Gastrocnemius medialis (tissue), 4 donors: Measurements from ENCODE around the gene RACK1.

Experiments used
- CTCF ChIP-seq, 5 experiments: fragments of 450-650 bp in 3 of 5; fragments of 200-600 bp in 2 of 5; sonication (generic) in 2 of 5; IDR thresholded peaks in 4 of 5; conservative IDR thresholded peaks in 1 of 5; 1 replicate in 4 of 5; 2 replicates in 1 of 5; pipeline ENCODE4 v1.5.1; 2016 to 2019; ENCODE audit warnings: antibody characterized with exemption in 5 of 5, mild to moderate bottlenecking in 3 of 5, moderate library complexity in 3 of 5
- POLR2A ChIP-seq, 2 donors: fragments of 450-650 bp; IDR thresholded peaks; one replicate each; pipeline ENCODE4 v1.6.1; 2017; ENCODE audit warnings: antibody characterized with exemption in 2 of 2, mild to moderate bottlenecking in 2 of 2, moderate library complexity in 2 of 2

DNA sequence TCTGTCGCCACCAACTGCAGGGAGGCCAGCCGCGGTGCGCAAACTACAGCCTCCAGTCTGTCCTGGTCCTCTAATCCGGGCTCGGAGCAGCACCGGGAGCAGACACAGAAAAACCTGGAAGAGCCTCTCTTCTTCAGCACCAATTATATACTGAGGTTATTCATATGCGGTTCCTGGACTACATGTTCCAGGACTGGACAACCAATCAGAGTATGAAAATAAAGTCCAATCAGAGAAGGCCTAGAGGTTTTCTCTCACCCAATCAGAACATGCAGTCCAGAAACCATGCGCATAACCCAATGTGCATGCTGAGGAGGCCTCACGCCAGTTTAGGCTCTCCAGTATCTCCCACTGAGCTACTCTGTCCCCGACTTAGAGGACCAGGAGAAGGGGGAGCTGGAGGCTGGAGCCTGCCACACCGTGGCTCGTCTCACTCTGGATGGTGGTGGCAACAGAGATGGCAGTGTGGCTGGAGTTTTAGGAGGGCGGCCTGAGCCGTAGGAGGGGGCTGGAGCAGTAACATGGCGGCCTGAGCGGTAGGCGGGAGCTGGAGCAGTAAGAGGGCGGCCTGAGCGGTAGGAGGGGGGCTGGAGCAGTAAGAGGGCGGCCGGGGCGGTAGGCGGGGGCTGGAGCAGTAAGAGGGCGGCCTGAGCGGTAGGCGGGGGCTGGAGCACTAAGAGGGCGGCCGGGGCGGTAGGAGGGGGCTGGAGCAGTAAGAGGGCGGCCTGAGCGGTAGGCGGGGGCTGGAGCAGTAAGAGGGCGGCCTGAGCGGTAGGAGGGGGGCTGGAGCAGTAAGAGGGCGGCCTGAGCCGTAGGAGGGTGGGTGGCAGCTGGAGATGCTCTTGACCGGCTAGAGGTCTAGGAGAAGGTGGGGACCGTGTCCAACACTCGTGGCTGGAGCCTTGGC, 37.6 kb upstream of the RACK1 start:
- TF ChIP-seq CTCF (IDR thresholded peaks at IDR 0.05 in 4 of 5, conservative IDR thresholded peaks at IDR 0.05 in 1 of 5) (no peak), POLR2A (IDR thresholded peaks at IDR 0.05) (no peak)
